IMR-90 (cell line): ENCODE results near the gene ZRANB3. TPM values are rescaled to one million over a fixed set of nuclear protein-coding genes. Genes with fewer than 3 reads are reported as not detected.
"Not testable (repeated sequence)": the region's sequence is repeated elsewhere in the genome, so short reads cannot be mapped to it uniquely, and the experiment has no call there.

Experiments used
- ATAC-seq: fragments of 200-7000 bp; cut with Tn5 transposase; 2 replicates; pipeline ENCODE4 v1.9.1; 2020; ENCODE audit warnings: low read depth, mild to moderate bottlenecking, moderate library complexity
- BruUV-seq: library from RNA; stranded (reverse); fragments of 400-500 nt; replicated peaks from 2 replicates; lab custom pipeline; 2021; lab: Mats Ljungman, UMichigan
- CTCF ChIA-PET: fragments of 300-600 bp; formaldehyde crosslinking; extraction: SDS; loops from one replicate; lab custom pipeline; 2021; ENCODE audit warnings: antibody characterized with exemption; lab: Yijun Ruan, JAX
- POLR2A ChIA-PET: fragments of 300-600 bp; sonication (Branson Sonifier 250); formaldehyde crosslinking; loops from one replicate; lab custom pipeline; 2022; ENCODE audit warnings: antibody characterized with exemption; ENCODE audit not compliant: unreplicated experiment; lab: Charles Lee
- DNase-seq: peaks from one replicate; pipeline ENCODE4 v3.0.0; 2013
- H2AFZ ChIP-seq: replicated peaks from 2 replicates; pipeline ENCODE3; 2013; ENCODE audit warnings: low read length, mild to moderate bottlenecking; ENCODE audit not compliant: poor library complexity
- H2AK5ac ChIP-seq: 2 replicates; pipeline ENCODE4 v1.6.1; 2013; ENCODE audit warnings: low read depth, low read length, inconsistent platforms
- H2AK9ac ChIP-seq: replicated peaks from 2 replicates; pipeline ENCODE3; 2013; ENCODE audit warnings: mild to moderate bottlenecking, low read depth, low read length, moderate library complexity; ENCODE audit not compliant: poor library complexity
- H2BK120ac ChIP-seq: 2 replicates; pipeline ENCODE4 v1.6.1; 2013; ENCODE audit warnings: low read depth, low read length, inconsistent platforms
- H2BK15ac ChIP-seq: 3 replicates; pipeline ENCODE4 v1.6.1; 2013; ENCODE audit warnings: low read depth, low read length, inconsistent platforms
- H2BK20ac ChIP-seq: 2 replicates; pipeline ENCODE4 v1.6.1; 2013; ENCODE audit warnings: low read depth, mild to moderate bottlenecking, inconsistent platforms, low read length, moderate library complexity
- H2BK5ac ChIP-seq: 2 replicates; pipeline ENCODE4 v1.6.1; 2013; ENCODE audit warnings: mild to moderate bottlenecking, low read depth, low read length, inconsistent platforms; ENCODE audit not compliant: poor library complexity, severe bottlenecking
- H3K14ac ChIP-seq: replicated peaks from 2 replicates; pipeline ENCODE4 v1.6.1; 2013; ENCODE audit warnings: low read depth, low read length, inconsistent platforms
- H3K18ac ChIP-seq: 2 replicates; pipeline ENCODE4 v1.6.1; 2013; ENCODE audit warnings: low read depth, low read length, control low read depth
- H3K23ac ChIP-seq: 2 replicates; pipeline ENCODE4 v1.6.1; 2013; ENCODE audit warnings: low read depth, low read length, inconsistent platforms
- H3K27ac ChIP-seq: 2 replicates; pipeline ENCODE4 v1.5.1; 2013; ENCODE audit warnings: mild to moderate bottlenecking, control low read depth, low read length; ENCODE audit not compliant: insufficient read depth
- H3K27me3 ChIP-seq: 2 replicates; pipeline ENCODE4 v1.6.1; 2013; ENCODE audit warnings: low read length; ENCODE audit not compliant: control insufficient read depth, insufficient read depth
- H3K36me3 ChIP-seq: 2 replicates; pipeline ENCODE4 v1.6.1; 2013; ENCODE audit warnings: low read length, mixed read lengths; ENCODE audit not compliant: control insufficient read depth, insufficient read depth
- H3K4ac ChIP-seq: 2 replicates; pipeline ENCODE4 v1.6.1; 2013; ENCODE audit warnings: low read depth, low read length, inconsistent platforms
- H3K4me1 ChIP-seq: 2 replicates; pipeline ENCODE4 v1.6.1; 2013; ENCODE audit warnings: low read length, mixed read lengths; ENCODE audit not compliant: control insufficient read depth, insufficient read depth
- H3K4me2 ChIP-seq: 2 replicates; pipeline ENCODE4 v1.6.1; 2013; ENCODE audit warnings: low read depth, mild to moderate bottlenecking, control low read depth, low read length, moderate library complexity
- H3K4me3 ChIP-seq: 2 replicates; pipeline ENCODE4 v1.5.1; 2013; ENCODE audit warnings: low read depth, mild to moderate bottlenecking, control low read depth, low read length, moderate library complexity; ENCODE audit not compliant: insufficient read depth
- H3K56ac ChIP-seq: 2 replicates; pipeline ENCODE4 v1.6.1; 2013; ENCODE audit warnings: low read length, inconsistent platforms; ENCODE audit not compliant: insufficient read depth; ENCODE audit errors: extremely low read depth
- H3K79me1 ChIP-seq, 2 experiments: 2 replicates each; pipeline ENCODE4 v1.6.1; 2013; ENCODE audit warnings: low read length in 2 of 2, inconsistent platforms in 1 of 2, low read depth in 1 of 2
- H3K9ac ChIP-seq: 2 replicates; pipeline ENCODE4 v1.6.1; 2013; ENCODE audit warnings: low read depth, low read length, control low read depth
- H3K9me1 ChIP-seq: 2 replicates; pipeline ENCODE4 v1.6.1; 2013; ENCODE audit warnings: low read length, inconsistent platforms; ENCODE audit not compliant: insufficient read depth
- H3K9me3 ChIP-seq: 2 replicates; pipeline ENCODE4 v1.6.1; 2013; ENCODE audit warnings: low read length; ENCODE audit not compliant: control insufficient read depth, insufficient read depth
- H4K20me1 ChIP-seq: 2 replicates; pipeline ENCODE4 v1.6.1; 2013; ENCODE audit warnings: low read length, inconsistent platforms; ENCODE audit not compliant: insufficient read depth
- H4K5ac ChIP-seq: 2 replicates; pipeline ENCODE4 v1.6.1; 2013; ENCODE audit warnings: mild to moderate bottlenecking, low read depth, low read length, control low read depth
- H4K8ac ChIP-seq, 2 experiments: 2 replicates each; pipeline ENCODE4 v1.6.1; 2013; ENCODE audit warnings: low read depth in 2 of 2, low read length in 2 of 2, control low read depth in 1 of 2, inconsistent platforms in 1 of 2
- H4K91ac ChIP-seq: 2 replicates; pipeline ENCODE4 v1.6.1; 2013; ENCODE audit warnings: low read depth, low read length, inconsistent platforms; ENCODE audit not compliant: insufficient read depth
- WGBS, 2 experiments: methylation state at CpG; one replicate each; pipeline versions ENCODE4 v1.1.5 to v1.1.7; 2013; ENCODE audit warnings: missing lambda C conversion rate in 2 of 2; ENCODE audit not compliant: insufficient read length in 1 of 2; ENCODE audit errors: extremely low coverage in 2 of 2; 5-methylcytosine and 5-hydroxymethylcytosine counted together
- dilution Hi-C: fragments of 300-500 bp; cut with HindIII; formaldehyde crosslinking; loops from one replicate; pipeline ENCODE4 v1.14.3; 2018; ENCODE audit warnings: low sequenced_read_pairs; ENCODE audit not compliant: unreplicated experiment
- in situ Hi-C: fragments of 300-500 bp; cut with MboI; formaldehyde crosslinking; loops from 3 replicates; pipeline ENCODE4 v1.14.3; 2019; ENCODE audit warnings: low sequenced_read_pairs, inconsistent platforms, mixed read lengths
- intact Hi-C: fragments of 100-400 bp; cut with micrococcal nuclease; formaldehyde crosslinking; loops from 2 replicates; pipeline ENCODE4 v1.10.0; 2022
- polyA plus RNA-seq, 3 experiments: library from polyadenylated mRNA; depleted of rRNA; stranded (reverse); fragments of >200 nt; gene quantifications; 2 replicates each; pipeline ENCODE4 v1.2.3, GENCODE V29; 2012; ENCODE audit warnings: low replicate concordance in 1 of 3
- total RNA-seq: library from RNA; depleted of rRNA; stranded (reverse); fragments of >200 nt; gene quantifications from 2 replicates; pipeline ENCODE4 v1.2.3, GENCODE V29; 2012

Gene ZRANB3
- total and polyA plus RNA-seq, 2 of the 4 experiments (the other 2 are of a cell fraction) = 3.4 to 9.3 TPM

- H3K4ac ChIP-seq, BruUV-seq, H4K8ac ChIP-seq, H3K18ac ChIP-seq, H2BK15ac ChIP-seq, H3K4me3 ChIP-seq, H3K27me3 ChIP-seq, H3K4me2 ChIP-seq, H3K79me1 ChIP-seq, in situ Hi-C loops, H2BK5ac ChIP-seq, H4K20me1 ChIP-seq, POLR2A ChIA-PET, H3K9me1 ChIP-seq, H4K91ac ChIP-seq, H3K23ac ChIP-seq, H3K56ac ChIP-seq, DNase-seq, H3K36me3 ChIP-seq, H3K14ac ChIP-seq, intact Hi-C loops, H3K9me3 ChIP-seq, H2AK5ac ChIP-seq, H3K9ac ChIP-seq, H4K5ac ChIP-seq, H3K4me1 ChIP-seq, H2AK9ac ChIP-seq, dilution Hi-C loops, H2BK20ac ChIP-seq, H2AFZ ChIP-seq, ATAC-seq, H3K27ac ChIP-seq, H2BK120ac ChIP-seq: not testable (repeated sequence)
- no CpG with 5 or more reads among the region's 7 CpGs for WGBS, 2 experiments
- CTCF ChIA-PET = interaction anchor here (0.6 kb wide), 1 partner anchor 29 kb away, joined by 3 read pairs; no protein-coding TSS in a partner anchor
Observed at GRCh38 chr2:135498588-135498987, 32.4 kb downstream of the ZRANB3 start.
